IMR-90 (cell line): ENCODE measurements around the gene LRFN2. TPM values are rescaled to one million over a fixed set of nuclear protein-coding genes. Genes with fewer than 3 reads are reported as not detected.

Experiments used
- ATAC-seq: fragments of 200-7000 bp; cut with Tn5 transposase; 2 replicates; pipeline ENCODE4 v1.9.1; 2020; ENCODE audit warnings: low read depth, mild to moderate bottlenecking, moderate library complexity
- BruUV-seq: library from RNA; stranded (reverse); fragments of 400-500 nt; replicated peaks from 2 replicates; lab custom pipeline; 2021; lab: Mats Ljungman, UMichigan
- CTCF ChIA-PET: fragments of 300-600 bp; formaldehyde crosslinking; extraction: SDS; loops from one replicate; lab custom pipeline; 2021; ENCODE audit warnings: antibody characterized with exemption; lab: Yijun Ruan, JAX
- POLR2A ChIA-PET: fragments of 300-600 bp; sonication (Branson Sonifier 250); formaldehyde crosslinking; loops from one replicate; lab custom pipeline; 2022; ENCODE audit warnings: antibody characterized with exemption; ENCODE audit not compliant: unreplicated experiment; lab: Charles Lee
- DNase-seq: peaks from one replicate; pipeline ENCODE4 v3.0.0; 2013
- H2AFZ ChIP-seq: replicated peaks from 2 replicates; pipeline ENCODE3; 2013; ENCODE audit warnings: low read length, mild to moderate bottlenecking; ENCODE audit not compliant: poor library complexity
- H2AK5ac ChIP-seq: 2 replicates; pipeline ENCODE4 v1.6.1; 2013; ENCODE audit warnings: low read depth, low read length, inconsistent platforms
- H2AK9ac ChIP-seq: replicated peaks from 2 replicates; pipeline ENCODE3; 2013; ENCODE audit warnings: mild to moderate bottlenecking, low read depth, low read length, moderate library complexity; ENCODE audit not compliant: poor library complexity
- H2BK120ac ChIP-seq: 2 replicates; pipeline ENCODE4 v1.6.1; 2013; ENCODE audit warnings: low read depth, low read length, inconsistent platforms
- H2BK15ac ChIP-seq: 3 replicates; pipeline ENCODE4 v1.6.1; 2013; ENCODE audit warnings: low read depth, low read length, inconsistent platforms
- H2BK20ac ChIP-seq: 2 replicates; pipeline ENCODE4 v1.6.1; 2013; ENCODE audit warnings: low read depth, mild to moderate bottlenecking, inconsistent platforms, low read length, moderate library complexity
- H2BK5ac ChIP-seq: 2 replicates; pipeline ENCODE4 v1.6.1; 2013; ENCODE audit warnings: mild to moderate bottlenecking, low read depth, low read length, inconsistent platforms; ENCODE audit not compliant: poor library complexity, severe bottlenecking
- H3K14ac ChIP-seq: replicated peaks from 2 replicates; pipeline ENCODE4 v1.6.1; 2013; ENCODE audit warnings: low read depth, low read length, inconsistent platforms
- H3K18ac ChIP-seq: 2 replicates; pipeline ENCODE4 v1.6.1; 2013; ENCODE audit warnings: low read depth, low read length, control low read depth
- H3K23ac ChIP-seq: 2 replicates; pipeline ENCODE4 v1.6.1; 2013; ENCODE audit warnings: low read depth, low read length, inconsistent platforms
- H3K27ac ChIP-seq: 2 replicates; pipeline ENCODE4 v1.5.1; 2013; ENCODE audit warnings: mild to moderate bottlenecking, control low read depth, low read length; ENCODE audit not compliant: insufficient read depth
- H3K27me3 ChIP-seq: 2 replicates; pipeline ENCODE4 v1.6.1; 2013; ENCODE audit warnings: low read length; ENCODE audit not compliant: control insufficient read depth, insufficient read depth
- H3K36me3 ChIP-seq: 2 replicates; pipeline ENCODE4 v1.6.1; 2013; ENCODE audit warnings: low read length, mixed read lengths; ENCODE audit not compliant: control insufficient read depth, insufficient read depth
- H3K4ac ChIP-seq: 2 replicates; pipeline ENCODE4 v1.6.1; 2013; ENCODE audit warnings: low read depth, low read length, inconsistent platforms
- H3K4me1 ChIP-seq: 2 replicates; pipeline ENCODE4 v1.6.1; 2013; ENCODE audit warnings: low read length, mixed read lengths; ENCODE audit not compliant: control insufficient read depth, insufficient read depth
- H3K4me2 ChIP-seq: 2 replicates; pipeline ENCODE4 v1.6.1; 2013; ENCODE audit warnings: low read depth, mild to moderate bottlenecking, control low read depth, low read length, moderate library complexity
- H3K4me3 ChIP-seq: 2 replicates; pipeline ENCODE4 v1.5.1; 2013; ENCODE audit warnings: low read depth, mild to moderate bottlenecking, control low read depth, low read length, moderate library complexity; ENCODE audit not compliant: insufficient read depth
- H3K56ac ChIP-seq: 2 replicates; pipeline ENCODE4 v1.6.1; 2013; ENCODE audit warnings: low read length, inconsistent platforms; ENCODE audit not compliant: insufficient read depth; ENCODE audit errors: extremely low read depth
- H3K79me1 ChIP-seq, 2 experiments: 2 replicates each; pipeline ENCODE4 v1.6.1; 2013; ENCODE audit warnings: low read length in 2 of 2, inconsistent platforms in 1 of 2, low read depth in 1 of 2
- H3K9ac ChIP-seq: 2 replicates; pipeline ENCODE4 v1.6.1; 2013; ENCODE audit warnings: low read depth, low read length, control low read depth
- H3K9me1 ChIP-seq: 2 replicates; pipeline ENCODE4 v1.6.1; 2013; ENCODE audit warnings: low read length, inconsistent platforms; ENCODE audit not compliant: insufficient read depth
- H3K9me3 ChIP-seq: 2 replicates; pipeline ENCODE4 v1.6.1; 2013; ENCODE audit warnings: low read length; ENCODE audit not compliant: control insufficient read depth, insufficient read depth
- H4K20me1 ChIP-seq: 2 replicates; pipeline ENCODE4 v1.6.1; 2013; ENCODE audit warnings: low read length, inconsistent platforms; ENCODE audit not compliant: insufficient read depth
- H4K5ac ChIP-seq: 2 replicates; pipeline ENCODE4 v1.6.1; 2013; ENCODE audit warnings: mild to moderate bottlenecking, low read depth, low read length, control low read depth
- H4K8ac ChIP-seq, 2 experiments: 2 replicates each; pipeline ENCODE4 v1.6.1; 2013; ENCODE audit warnings: low read depth in 2 of 2, low read length in 2 of 2, control low read depth in 1 of 2, inconsistent platforms in 1 of 2
- H4K91ac ChIP-seq: 2 replicates; pipeline ENCODE4 v1.6.1; 2013; ENCODE audit warnings: low read depth, low read length, inconsistent platforms; ENCODE audit not compliant: insufficient read depth
- BHLHE40 ChIP-seq: fragments of 150-350 bp; IDR thresholded peaks from 2 replicates; pipeline ENCODE4 v1.6.1; 2016; ENCODE audit warnings: mild to moderate bottlenecking, low read depth, low read length
- CEBPB ChIP-seq: IDR thresholded peaks from 2 replicates; pipeline ENCODE4 v1.6.1; 2012; ENCODE audit warnings: low read depth, low read length, improper control_type of control experiment
- CHD1 ChIP-seq: IDR thresholded peaks from 2 replicates; pipeline ENCODE4 v1.6.1; 2012; ENCODE audit warnings: low read depth, low read length, improper control_type of control experiment
- ELK1 ChIP-seq: fragments of 150-350 bp; IDR thresholded peaks from 2 replicates; pipeline ENCODE4 v1.6.1; 2016; ENCODE audit warnings: low read depth, mild to moderate bottlenecking, low read length, moderate library complexity, borderline replicate concordance
- FOS ChIP-seq: fragments of 150-350 bp; IDR thresholded peaks from 2 replicates; pipeline ENCODE4 v1.6.1; 2016; ENCODE audit warnings: low read depth, low read length
- MAZ ChIP-seq: IDR thresholded peaks from 2 replicates; pipeline ENCODE4 v1.6.1; 2012; ENCODE audit warnings: low read depth, mild to moderate bottlenecking, low read length, improper control_type of control experiment, moderate library complexity, borderline replicate concordance
- MXI1 ChIP-seq: IDR thresholded peaks from 2 replicates; pipeline ENCODE4 v1.6.1; 2012; ENCODE audit warnings: low read depth, mild to moderate bottlenecking, low read length, moderate library complexity, borderline replicate concordance
- NFE2L2 ChIP-seq: fragments of 150-350 bp; IDR thresholded peaks from 2 replicates; pipeline ENCODE4 v1.6.1; 2016; ENCODE audit warnings: low read depth, mild to moderate bottlenecking, low read length
- POLR2A ChIP-seq: IDR thresholded peaks from 2 replicates; pipeline ENCODE4 v1.6.1; 2012; ENCODE audit warnings: mild to moderate bottlenecking, low read depth, low read length
- RAD21 ChIP-seq: IDR thresholded peaks from 2 replicates; pipeline ENCODE4 v1.6.1; 2012; ENCODE audit warnings: low read length, improper control_type of control experiment
- RCOR1 ChIP-seq: IDR thresholded peaks from 2 replicates; pipeline ENCODE4 v1.6.1; 2012; ENCODE audit warnings: mild to moderate bottlenecking, low read length, improper control_type of control experiment; ENCODE audit not compliant: insufficient replicate concordance
- USF2 ChIP-seq: fragments of 150-350 bp; IDR thresholded peaks from 2 replicates; pipeline ENCODE4 v1.6.1; 2017; ENCODE audit warnings: mild to moderate bottlenecking, antibody characterized with exemption, low read length, low read depth
- WGBS, 2 experiments: methylation state at CpG; one replicate each; pipeline versions ENCODE4 v1.1.5 to v1.1.7; 2013; ENCODE audit warnings: missing lambda C conversion rate in 2 of 2; ENCODE audit not compliant: insufficient read length in 1 of 2; ENCODE audit errors: extremely low coverage in 2 of 2; 5-methylcytosine and 5-hydroxymethylcytosine counted together
- dilution Hi-C: fragments of 300-500 bp; cut with HindIII; formaldehyde crosslinking; loops from one replicate; pipeline ENCODE4 v1.14.3; 2018; ENCODE audit warnings: low sequenced_read_pairs; ENCODE audit not compliant: unreplicated experiment
- in situ Hi-C: fragments of 300-500 bp; cut with MboI; formaldehyde crosslinking; loops from 3 replicates; pipeline ENCODE4 v1.14.3; 2019; ENCODE audit warnings: low sequenced_read_pairs, inconsistent platforms, mixed read lengths
- intact Hi-C: fragments of 100-400 bp; cut with micrococcal nuclease; formaldehyde crosslinking; loops from 2 replicates; pipeline ENCODE4 v1.10.0; 2022
- polyA plus RNA-seq, 3 experiments: library from polyadenylated mRNA; depleted of rRNA; stranded (reverse); fragments of >200 nt; gene quantifications; 2 replicates each; pipeline ENCODE4 v1.2.3, GENCODE V29; 2012; ENCODE audit warnings: low replicate concordance in 1 of 3
- total RNA-seq: library from RNA; depleted of rRNA; stranded (reverse); fragments of >200 nt; gene quantifications from 2 replicates; pipeline ENCODE4 v1.2.3, GENCODE V29; 2012

Gene LRFN2
- total and polyA plus RNA-seq, 2 of the 4 experiments (the other 2 are of a cell fraction) = not detected

- Histone ChIP-seq H4K91ac (no peak overlapping the region), H2BK20ac (no peak overlapping the region), H3K9ac (no peak overlapping the region), H3K27me3 (no peaks in the 10 kb centered on the region), H3K79me1 (no peaks in the 10 kb centered on the region), H3K27ac (no peak overlapping the region), H3K18ac (no peak overlapping the region), H3K36me3 (no peaks in the 10 kb centered on the region), H2AK5ac (no peak overlapping the region), H3K23ac (no peak overlapping the region), H3K56ac (no peak overlapping the region), H4K8ac (no peak overlapping the region), H3K4me3 (no peak overlapping the region), H2BK15ac (no peak overlapping the region), H4K5ac (no peak overlapping the region), H2BK5ac (no peak overlapping the region), H2AFZ (no peak overlapping the region), H3K9me1 (no peaks in the 10 kb centered on the region), H2AK9ac (no peak overlapping the region), H2BK120ac (no peak overlapping the region), H3K9me3 (no peaks in the 10 kb centered on the region), H3K4ac (no peak overlapping the region), H3K14ac (no peak overlapping the region), H3K4me1 (no peaks in the 10 kb centered on the region), H4K20me1 (no peaks in the 10 kb centered on the region), H3K4me2 (no peak overlapping the region)
- no peak for TF ChIP-seq POLR2A
- TF ChIP-seq USF2 = no peak
- no peak for TF ChIP-seq RCOR1
- TF ChIP-seq CEBPB = no peak
- TF ChIP-seq MXI1 = no peak
- no peak for TF ChIP-seq ELK1
- TF ChIP-seq CHD1 = no peak
- no peak for TF ChIP-seq NFE2L2
- TF ChIP-seq BHLHE40 = no peak
- TF ChIP-seq RAD21 = no peak
- TF ChIP-seq FOS = no peak
- no peak for TF ChIP-seq MAZ
- CTCF ChIA-PET = no interaction called here
- no peak for DNase-seq
- BruUV-seq = no TSS peak
- in situ Hi-C loops = no loop called here
- dilution Hi-C loops = no loop called here
- no peak for ATAC-seq
- POLR2A ChIA-PET = no interaction called here
- WGBS, 2 experiments = 51% methylated on average over 3 of the region's 6 CpGs; no CpG with 5 or more reads in 1 of the 2 experiments
- intact Hi-C loops = no loop called here
These were observed 75.3 kb downstream of the LRFN2 start for GRCh38 chr6:40511884-40512283.
